Mesenchymal stem cell (in vitro differentiated cells and primary cell): ENCODE data around the gene STUB1.

Experiments
- DNase-seq: peaks from one replicate; pipeline ENCODE4 v3.0.0-alpha.2; 2013
- H2AFZ ChIP-seq: one replicate; pipeline ENCODE4 v1.6.1; 2013; ENCODE audit warnings: low read depth, mild to moderate bottlenecking, control low read depth, inconsistent platforms, low read length, moderate library complexity
- H2AK5ac ChIP-seq: 2 replicates; pipeline ENCODE4 v1.6.1; 2013; ENCODE audit warnings: low read length, moderate library complexity, mild to moderate bottlenecking, inconsistent platforms; ENCODE audit not compliant: severe bottlenecking
- H2BK120ac ChIP-seq: one replicate; pipeline ENCODE4 v1.6.1; 2013; ENCODE audit warnings: low read depth, mild to moderate bottlenecking, inconsistent platforms, low read length, moderate library complexity
- H2BK12ac ChIP-seq, 2 experiments: one replicate each; pipeline ENCODE4 v1.6.1; 2013; ENCODE audit warnings: inconsistent platforms in 2 of 2, low read length in 2 of 2, mild to moderate bottlenecking in 2 of 2, moderate library complexity in 2 of 2, control low read depth in 1 of 2
- H2BK15ac ChIP-seq: one replicate; pipeline ENCODE4 v1.6.1; 2013; ENCODE audit warnings: mild to moderate bottlenecking, low read depth, inconsistent platforms; ENCODE audit not compliant: poor library complexity, severe bottlenecking
- H2BK5ac ChIP-seq: 2 replicates; pipeline ENCODE4 v1.6.1; 2013; ENCODE audit warnings: low read depth, mild to moderate bottlenecking, low read length, control low read depth, inconsistent platforms; ENCODE audit not compliant: poor library complexity, severe bottlenecking
- H3K14ac ChIP-seq, 2 experiments: one replicate each; pipeline ENCODE4 v1.6.1; 2013; ENCODE audit warnings: inconsistent platforms in 2 of 2, low read length in 2 of 2, control low read depth in 1 of 2, mild to moderate bottlenecking in 1 of 2, moderate library complexity in 1 of 2
- H3K18ac ChIP-seq, 2 experiments: one replicate each; pipeline ENCODE4 v1.6.1; 2013; ENCODE audit warnings: inconsistent platforms in 2 of 2, low read length in 2 of 2, control low read depth in 1 of 2, low read depth in 1 of 2, mild to moderate bottlenecking in 1 of 2
- H3K23ac ChIP-seq, 2 experiments: one replicate each; pipeline ENCODE4 v1.6.1; 2013; ENCODE audit warnings: inconsistent platforms in 2 of 2, low read length in 2 of 2, mild to moderate bottlenecking in 2 of 2, moderate library complexity in 2 of 2, control low read depth in 1 of 2
- H3K27ac ChIP-seq: 2 replicates; pipeline ENCODE4 v1.5.1; 2013; ENCODE audit warnings: mild to moderate bottlenecking, moderate library complexity, low read length, control low read depth, inconsistent platforms; ENCODE audit not compliant: poor library complexity, severe bottlenecking
- H3K27me3 ChIP-seq, 2 experiments: 2 replicates each; pipeline versions ENCODE4 v1.6.1 to v1.7.0; 2013; ENCODE audit warnings: low read length in 2 of 2, mild to moderate bottlenecking in 2 of 2, moderate library complexity in 2 of 2, control low read depth in 1 of 2, inconsistent platforms in 1 of 2; ENCODE audit not compliant: control insufficient read depth in 1 of 2, insufficient read depth in 1 of 2
- H3K36me3 ChIP-seq, 2 experiments: 2 replicates each; pipeline versions ENCODE4 v1.6.1 to v1.7.0; 2013; ENCODE audit warnings: low read length in 2 of 2, control low read depth in 1 of 2, inconsistent platforms in 1 of 2, low read depth in 1 of 2, mild to moderate bottlenecking in 1 of 2; ENCODE audit not compliant: insufficient read depth in 2 of 2, control insufficient read depth in 1 of 2
- H3K4ac ChIP-seq, 2 experiments: one replicate each; pipeline ENCODE4 v1.6.1; 2013; ENCODE audit warnings: inconsistent platforms in 2 of 2, low read length in 2 of 2, mild to moderate bottlenecking in 2 of 2, moderate library complexity in 2 of 2, control low read depth in 1 of 2, low read depth in 1 of 2
- H3K4me1 ChIP-seq: 2 replicates; pipeline ENCODE4 v1.6.1; 2013; ENCODE audit warnings: low read depth, low read length, control low read depth; ENCODE audit not compliant: control insufficient read depth, insufficient read depth
- H3K4me2 ChIP-seq: 2 replicates; pipeline ENCODE4 v1.6.1; 2013; ENCODE audit warnings: low read length, mild to moderate bottlenecking, inconsistent platforms; ENCODE audit not compliant: poor library complexity, severe bottlenecking
- H3K4me3 ChIP-seq, 2 experiments: 2 replicates each; pipeline versions ENCODE4 v1.5.1 to v1.7.0; 2013; ENCODE audit warnings: low read length in 2 of 2, mild to moderate bottlenecking in 2 of 2, control low read depth in 1 of 2, low read depth in 1 of 2; ENCODE audit not compliant: insufficient read depth in 1 of 2
- H3K79me1 ChIP-seq: replicated peaks from 2 replicates; pipeline ENCODE4 v1.6.1; 2013; ENCODE audit warnings: mild to moderate bottlenecking, control low read depth, low read length, inconsistent platforms; ENCODE audit not compliant: poor library complexity, severe bottlenecking
- H3K9ac ChIP-seq: 2 replicates; pipeline ENCODE4 v1.7.0; 2013; ENCODE audit warnings: mild to moderate bottlenecking, low read length, moderate library complexity
- H3K9me3 ChIP-seq: 2 replicates; pipeline ENCODE4 v1.7.0; 2013; ENCODE audit warnings: mild to moderate bottlenecking, low read length; ENCODE audit not compliant: control insufficient read depth
- H4K8ac ChIP-seq: one replicate; pipeline ENCODE4 v1.6.1; 2013; ENCODE audit warnings: inconsistent platforms, mild to moderate bottlenecking, low read length, moderate library complexity
- H4K91ac ChIP-seq: one replicate; pipeline ENCODE4 v1.6.1; 2013; ENCODE audit warnings: mild to moderate bottlenecking, low read length, inconsistent platforms
- WGBS: methylation state at CpG from one replicate; pipeline ENCODE4 v1.1.7; 2013; ENCODE audit warnings: mixed read lengths; 5-methylcytosine and 5-hydroxymethylcytosine counted together

STUB1 gene

GRCh38 chr16:668519-669171 is 11.6 kb upstream of the STUB1 start:
- Histone ChIP-seq H4K91ac (peak overlapping the region; percentile 88), H3K18ac (peak overlapping the region; percentile 84 to 94), H2BK12ac (peak overlapping the region in 1 of 2 experiments; percentile 31), H2AK5ac (no peak overlapping the region), H3K4me3 (peak overlapping the region; percentile 86 to 98), H4K8ac (peak overlapping the region; percentile 27), H2BK15ac (peak overlapping the region; percentile 54), H3K27ac (no peak overlapping the region), H3K23ac (peak overlapping the region in 1 of 2 experiments; percentile 89), H2BK5ac (no peak overlapping the region), H3K27me3 (no peaks in the 10 kb centered on the region), H3K9me3 (no peaks in the 10 kb centered on the region), H3K4ac (peak overlapping the region; percentile 80 to 97), H3K14ac (peak overlapping the region; percentile 78 to 89), H3K36me3 (peaks cover 43 to 59% of the 10 kb centered on the region in 2 experiments), H3K9ac (peak overlapping the region; percentile 91), H3K4me2 (peak overlapping the region; percentile 84), H3K79me1 (peaks cover 23% of the 10 kb centered on the region), H3K4me1 (peaks cover 22% of the 10 kb centered on the region), H2AFZ (peak overlapping the region; percentile 18), H2BK120ac (peak overlapping the region; percentile 62)
- no peak for DNase-seq
- WGBS: 13% methylated on average over 50 of the region's 50 CpGs

GRCh38 chr16:669666-670065 is 10.5 kb upstream of the STUB1 start:
- no peak for DNase-seq
- Histone ChIP-seq H3K9ac (no peak overlapping the region), H3K9me3 (no peaks in the 10 kb centered on the region), H3K18ac (no peak overlapping the region), H2AK5ac (no peak overlapping the region), H2BK5ac (no peak overlapping the region), H3K36me3 (peaks cover 43 to 68% of the 10 kb centered on the region in 2 experiments), H3K14ac (no peak overlapping the region), H3K79me1 (peaks cover 23% of the 10 kb centered on the region), H3K4me3 (peak overlapping the region in 1 of 2 experiments; percentile 12), H3K4ac (no peak overlapping the region), H2BK120ac (no peak overlapping the region), H4K91ac (no peak overlapping the region), H3K27ac (no peak overlapping the region), H2BK12ac (no peak overlapping the region), H2BK15ac (no peak overlapping the region), H4K8ac (no peak overlapping the region), H3K4me2 (no peak overlapping the region), H3K4me1 (peaks cover 22% of the 10 kb centered on the region), H3K27me3 (no peaks in the 10 kb centered on the region), H2AFZ (no peak overlapping the region), H3K23ac (peak overlapping the region in 1 of 2 experiments; percentile 38)
- WGBS: 98% methylated on average over 13 of the region's 13 CpGs

GRCh38 chr16:670485-671352 is 9.5 kb upstream of the STUB1 start:
- no peak overlapping the region for H3K4me2 ChIP-seq
- no peak overlapping the region for H4K91ac ChIP-seq
- H3K18ac ChIP-seq: no peak overlapping the region
- H3K36me3 ChIP-seq: peaks cover 43 to 68% of the 10 kb centered on the region in 2 experiments
- H3K4ac ChIP-seq: no peak overlapping the region
- H3K79me1 ChIP-seq: peaks cover 23% of the 10 kb centered on the region
- H2BK120ac ChIP-seq: no peak overlapping the region
- no peak overlapping the region for H2AFZ ChIP-seq
- H3K4me3 ChIP-seq: no peak overlapping the region
- H3K4me1 ChIP-seq: peaks cover 33% of the 10 kb centered on the region
- no peak overlapping the region for H3K27ac ChIP-seq
- H3K23ac ChIP-seq: no peak overlapping the region
- no peak overlapping the region for H2BK5ac ChIP-seq
- WGBS: 96% methylated on average over 48 of the region's 52 CpGs
- no peak overlapping the region for H3K14ac ChIP-seq
- H3K27me3 ChIP-seq: no peaks in the 10 kb centered on the region
- DNase-seq: no peak
- no peak overlapping the region for H2BK15ac ChIP-seq
- no peak overlapping the region for H2AK5ac ChIP-seq
- H3K9ac ChIP-seq: no peak overlapping the region
- H3K9me3 ChIP-seq: no peaks in the 10 kb centered on the region
- H4K8ac ChIP-seq: no peak overlapping the region
- H2BK12ac ChIP-seq: no peak overlapping the region
